GM12878 (cell line): ENCODE results near the gene GINS2. TPM values are rescaled to one million over a fixed set of nuclear protein-coding genes. Genes with fewer than 3 reads are reported as not detected.

ENCODE experiments used
- ATAC-seq: fragments of 200-7000 bp; cut with Tn5 transposase; 3 replicates; pipeline ENCODE4 v1.9.1; 2020; ENCODE audit warnings: mild to moderate bottlenecking, moderate library complexity
- BruUV-seq: library from RNA; stranded (reverse); fragments of 400-500 nt; replicated peaks from 2 replicates; lab custom pipeline; 2021; lab: Mats Ljungman, UMichigan
- CTCF ChIA-PET: fragments of 300-600 bp; sonication (Branson Sonifier 250); formaldehyde crosslinking; extraction: SDS; loops from one replicate; lab custom pipeline; 2021; ENCODE audit warnings: inconsistent platforms; lab: Yijun Ruan, JAX
- POLR2A ChIA-PET: fragments of 350-600 bp; formaldehyde crosslinking; extraction: SDS; loops from one replicate; lab custom pipeline; 2021; ENCODE audit warnings: inconsistent platforms; lab: Charles Lee
- RAD21 ChIA-PET: fragments of 300-600 bp; sonication (Branson Sonifier 250); formaldehyde crosslinking; loops from one replicate; lab custom pipeline; 2023; ENCODE audit warnings: antibody characterized with exemption; ENCODE audit not compliant: unreplicated experiment; lab: Charles Lee
- SMC1A ChIA-PET: fragments of 300-600 bp; sonication (Branson Sonifier 250); formaldehyde crosslinking; loops from one replicate; lab custom pipeline; 2023; ENCODE audit not compliant: unreplicated experiment, uncharacterized antibody; lab: Charles Lee
- DNase-seq: peaks from one replicate; pipeline ENCODE4 v3.0.0-alpha.2; 2011; ENCODE audit warnings: low read depth, low spot score
- FAIRE-seq: peaks from 3 replicates; lab custom pipeline; 2011; peaks lifted over from hg19 to GRCh38; lab: Jason Lieb, UNC
- H2AFZ ChIP-seq: 2 replicates; pipeline ENCODE4 v1.6.0; 2011; ENCODE audit warnings: low read depth, low read length, control low read depth; ENCODE audit not compliant: control insufficient read depth
- H3K27ac ChIP-seq: 2 replicates; pipeline ENCODE4 v1.5.1; 2011; ENCODE audit warnings: control low read depth; ENCODE audit not compliant: control insufficient read depth, insufficient read depth
- H3K27me3 ChIP-seq, 2 experiments: replicated peaks in 1 of 2; 2 replicates each; pipeline versions ENCODE4 v1.6.0 to v1.6.1; 2011; ENCODE audit warnings: low read length in 1 of 2; ENCODE audit not compliant: control insufficient read depth in 2 of 2, insufficient read depth in 2 of 2
- H3K36me3 ChIP-seq, 2 experiments: 2 replicates each; pipeline ENCODE4 v1.5.1; 2011; ENCODE audit warnings: low read length in 1 of 2; ENCODE audit not compliant: control insufficient read depth in 2 of 2, insufficient read depth in 2 of 2
- H3K4me1 ChIP-seq: 2 replicates; pipeline ENCODE4 v1.6.1; 2011; ENCODE audit warnings: mild to moderate bottlenecking, low read length, moderate library complexity, mixed read lengths; ENCODE audit not compliant: control insufficient read depth, insufficient read depth
- H3K4me2 ChIP-seq: 2 replicates; pipeline ENCODE4 v1.6.0; 2011; ENCODE audit warnings: control low read depth; ENCODE audit not compliant: control insufficient read depth, insufficient read depth
- H3K4me3 ChIP-seq: fragments of 200-600 bp; sonication (generic); 2 replicates; pipeline ENCODE4 v1.5.1; 2016
- H3K79me2 ChIP-seq: 2 replicates; pipeline ENCODE4 v1.6.0; 2011; ENCODE audit warnings: low read length; ENCODE audit not compliant: control insufficient read depth, insufficient read depth
- H3K9ac ChIP-seq: 2 replicates; pipeline ENCODE4 v1.8.0; 2011; ENCODE audit warnings: low read length, control low read depth, mixed read lengths; ENCODE audit not compliant: control insufficient read depth, insufficient read depth
- H3K9me3 ChIP-seq: replicated peaks from 3 replicates; pipeline ENCODE4 v1.5.1; 2011; ENCODE audit warnings: mild to moderate bottlenecking, low read length; ENCODE audit not compliant: control insufficient read depth, insufficient read depth
- H4K20me1 ChIP-seq: 2 replicates; pipeline ENCODE4 v1.6.0; 2011; ENCODE audit not compliant: control insufficient read depth, insufficient read depth
- BACH1 ChIP-seq: fragments of 450-650 bp; IDR thresholded peaks from 2 replicates; pipeline ENCODE4 v1.6.1; 2017; ENCODE audit warnings: mild to moderate bottlenecking, borderline replicate concordance
- BHLHE40 ChIP-seq, 2 experiments: fragments of 450-650 bp in 1 of 2; IDR thresholded peaks; 2 replicates each; pipeline ENCODE4 v1.6.1; 2011 to 2017; ENCODE audit warnings: low read depth in 2 of 2, borderline replicate concordance in 1 of 2, improper control_type of control experiment in 1 of 2, low read length in 1 of 2, mild to moderate bottlenecking in 1 of 2
- CBX3 ChIP-seq: fragments of 200-600 bp; sonication (generic); IDR thresholded peaks from 2 replicates; pipeline ENCODE4 v1.6.1; 2016; ENCODE audit warnings: low read depth, borderline replicate concordance
- CHD1 ChIP-seq: IDR thresholded peaks from 2 replicates; pipeline ENCODE4 v1.6.1; 2012; ENCODE audit warnings: low read depth, low read length, improper control_type of control experiment
- GABPA ChIP-seq: IDR thresholded peaks from 2 replicates; pipeline ENCODE4 v1.6.1; 2014; ENCODE audit warnings: antibody characterized with exemption, low read depth, mild to moderate bottlenecking, inconsistent platforms
- MYB ChIP-seq: fragments of 150-350 bp; IDR thresholded peaks from 2 replicates; pipeline ENCODE4 v1.6.1; 2014; ENCODE audit warnings: mild to moderate bottlenecking, low read depth, low read length, borderline replicate concordance
- NR2C1 ChIP-seq: fragments of 450-650 bp; IDR thresholded peaks from 2 replicates; pipeline ENCODE4 v1.6.1; 2017; ENCODE audit warnings: antibody characterized with exemption, mild to moderate bottlenecking, moderate library complexity
- NRF1 ChIP-seq: conservative IDR thresholded peaks from 2 replicates; pipeline ENCODE4 v1.6.1; 2011; ENCODE audit warnings: mild to moderate bottlenecking, low read depth, low read length, improper control_type of control experiment
- POLR2A ChIP-seq: IDR thresholded peaks from 2 replicates; pipeline ENCODE4 v1.6.1; 2011; ENCODE audit warnings: low read depth, mild to moderate bottlenecking, low read length
- SMAD5 ChIP-seq: IDR thresholded peaks from 2 replicates; pipeline ENCODE4 v1.6.1; 2016; ENCODE audit warnings: antibody characterized with exemption, low read depth
- TCF3 ChIP-seq: IDR thresholded peaks from 2 replicates; pipeline ENCODE4 v1.6.1; 2012; ENCODE audit warnings: low read depth, mild to moderate bottlenecking, low read length, borderline replicate concordance; ENCODE audit not compliant: insufficient read depth
- ZBED1 ChIP-seq: IDR thresholded peaks from 2 replicates; pipeline ENCODE4 v1.6.1; 2016; ENCODE audit warnings: borderline replicate concordance
- ZNF207 ChIP-seq: fragments of 450-650 bp; IDR thresholded peaks from 2 replicates; pipeline ENCODE4 v1.6.1; 2014; ENCODE audit warnings: antibody characterized with exemption, mild to moderate bottlenecking, borderline replicate concordance
- ZNF217 ChIP-seq: fragments of 450-650 bp; IDR thresholded peaks from 2 replicates; pipeline ENCODE4 v1.6.1; 2017; ENCODE audit warnings: antibody characterized with exemption, mild to moderate bottlenecking
- ZZZ3 ChIP-seq: IDR thresholded peaks from 2 replicates; pipeline ENCODE4 v1.6.1; 2011; ENCODE audit warnings: low read depth; ENCODE audit not compliant: control insufficient read depth, insufficient read length
- WGBS: methylation state at CpG from one replicate; pipeline ENCODE4 v1.1.6; 2016; ENCODE audit warnings: low lambda C conversion rate; ENCODE audit not compliant: insufficient replicate concordance, insufficient coverage; ENCODE audit errors: missing lambda C conversion rate; 5-methylcytosine and 5-hydroxymethylcytosine counted together
- in situ Hi-C: fragments of 300-500 bp; cut with MboI; formaldehyde crosslinking; loops from 9 replicates; pipeline ENCODE4 v1.14.3; 2018; ENCODE audit warnings: mixed read lengths
- intact Hi-C: fragments of 100-400 bp; cut with micrococcal nuclease; formaldehyde crosslinking; loops from one replicate; pipeline ENCODE4 v1.14.2; 2022; ENCODE audit not compliant: unreplicated experiment
- polyA plus RNA-seq, 11 experiments: library from polyadenylated mRNA; depleted of rRNA in 4 of 11; unstranded in 6 of 11; stranded (reverse) in 5 of 11; fragments of >200 nt; fragmentation: Nextera tagmentation in 4 of 11; fragmentation: Illumina TruSeq in 1 of 11; extraction: Ambion mirVana in 4 of 11; extraction: Trizol in 1 of 11; gene quantifications; 1 replicate in 1 of 11; 2 replicates in 10 of 11; pipeline versions ENCODE4 v1.2.1 to v1.2.3, GENCODE V29; 2011 to 2016; ENCODE audit warnings: inconsistent platforms in 2 of 11, missing spikeins in 2 of 11, low read depth in 1 of 11
- total RNA-seq, 4 experiments: library from RNA; depleted of rRNA in 3 of 4; stranded (reverse); fragments of >200 nt in 3 of 4; fragmentation: Illumina TruSeq in 1 of 4; extraction: Trizol in 1 of 4; gene quantifications; 2 replicates each; pipeline versions ENCODE4 v1.2.1 to v1.2.3, GENCODE V29; 2013 to 2021
- TF ChIP-seq, protein P1 (sequence below): IDR thresholded peaks from 2 replicates; pipeline ENCODE4 v1.6.1; 2011; ENCODE audit warnings: borderline replicate concordance, low read depth, mild to moderate bottlenecking, moderate library complexity, mixed read lengths, low read length; ENCODE audit not compliant: insufficient read depth; ENCODE audit errors: extremely low read length
- TF ChIP-seq, protein P2 (sequence below): fragments of 450-650 bp; IDR thresholded peaks from 2 replicates; pipeline ENCODE4 v1.6.1; 2016; ENCODE audit warnings: mild to moderate bottlenecking, moderate library complexity, borderline replicate concordance

The GINS2 gene
- total and polyA plus RNA-seq, 10 of the 15 experiments (the other 5 are each of a cell fraction or from before 2014, with no cell fraction given) = 42.7 to 90.8 (median 57.0) TPM

DNA sequence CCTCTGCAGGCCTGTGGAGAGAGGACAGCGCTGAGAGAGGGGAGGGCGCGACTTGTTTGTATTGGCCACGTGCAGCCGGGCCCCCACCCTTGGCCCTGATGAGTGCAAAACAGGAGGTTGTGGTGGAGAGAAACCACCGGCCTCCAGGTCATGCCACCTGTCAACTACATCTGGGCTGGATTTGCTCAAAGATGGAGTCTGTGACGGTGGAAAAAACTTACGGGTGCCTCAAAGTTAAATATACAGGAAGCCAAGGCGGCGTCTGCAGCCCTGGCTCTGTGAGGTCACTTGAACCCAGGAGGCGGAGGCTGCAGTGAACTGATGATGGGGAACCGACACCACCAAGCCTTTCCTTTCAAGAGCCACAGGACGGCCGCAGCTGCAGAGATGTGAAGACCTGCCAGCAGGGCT lies 46.5 kb upstream of the GINS2 start (continued):
- TF ChIP-seq, protein P1, sequence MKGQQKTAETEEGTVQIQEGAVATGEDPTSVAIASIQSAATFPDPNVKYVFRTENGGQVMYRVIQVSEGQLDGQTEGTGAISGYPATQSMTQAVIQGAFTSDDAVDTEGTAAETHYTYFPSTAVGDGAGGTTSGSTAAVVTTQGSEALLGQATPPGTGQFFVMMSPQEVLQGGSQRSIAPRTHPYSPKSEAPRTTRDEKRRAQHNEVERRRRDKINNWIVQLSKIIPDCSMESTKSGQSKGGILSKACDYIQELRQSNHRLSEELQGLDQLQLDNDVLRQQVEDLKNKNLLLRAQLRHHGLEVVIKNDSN = peak; percentile 59
- TF ChIP-seq MYB (no peak), POLR2A (no peak), ZZZ3 (no peak), SMAD5 (no peak)
- TF ChIP-seq, protein P2, sequence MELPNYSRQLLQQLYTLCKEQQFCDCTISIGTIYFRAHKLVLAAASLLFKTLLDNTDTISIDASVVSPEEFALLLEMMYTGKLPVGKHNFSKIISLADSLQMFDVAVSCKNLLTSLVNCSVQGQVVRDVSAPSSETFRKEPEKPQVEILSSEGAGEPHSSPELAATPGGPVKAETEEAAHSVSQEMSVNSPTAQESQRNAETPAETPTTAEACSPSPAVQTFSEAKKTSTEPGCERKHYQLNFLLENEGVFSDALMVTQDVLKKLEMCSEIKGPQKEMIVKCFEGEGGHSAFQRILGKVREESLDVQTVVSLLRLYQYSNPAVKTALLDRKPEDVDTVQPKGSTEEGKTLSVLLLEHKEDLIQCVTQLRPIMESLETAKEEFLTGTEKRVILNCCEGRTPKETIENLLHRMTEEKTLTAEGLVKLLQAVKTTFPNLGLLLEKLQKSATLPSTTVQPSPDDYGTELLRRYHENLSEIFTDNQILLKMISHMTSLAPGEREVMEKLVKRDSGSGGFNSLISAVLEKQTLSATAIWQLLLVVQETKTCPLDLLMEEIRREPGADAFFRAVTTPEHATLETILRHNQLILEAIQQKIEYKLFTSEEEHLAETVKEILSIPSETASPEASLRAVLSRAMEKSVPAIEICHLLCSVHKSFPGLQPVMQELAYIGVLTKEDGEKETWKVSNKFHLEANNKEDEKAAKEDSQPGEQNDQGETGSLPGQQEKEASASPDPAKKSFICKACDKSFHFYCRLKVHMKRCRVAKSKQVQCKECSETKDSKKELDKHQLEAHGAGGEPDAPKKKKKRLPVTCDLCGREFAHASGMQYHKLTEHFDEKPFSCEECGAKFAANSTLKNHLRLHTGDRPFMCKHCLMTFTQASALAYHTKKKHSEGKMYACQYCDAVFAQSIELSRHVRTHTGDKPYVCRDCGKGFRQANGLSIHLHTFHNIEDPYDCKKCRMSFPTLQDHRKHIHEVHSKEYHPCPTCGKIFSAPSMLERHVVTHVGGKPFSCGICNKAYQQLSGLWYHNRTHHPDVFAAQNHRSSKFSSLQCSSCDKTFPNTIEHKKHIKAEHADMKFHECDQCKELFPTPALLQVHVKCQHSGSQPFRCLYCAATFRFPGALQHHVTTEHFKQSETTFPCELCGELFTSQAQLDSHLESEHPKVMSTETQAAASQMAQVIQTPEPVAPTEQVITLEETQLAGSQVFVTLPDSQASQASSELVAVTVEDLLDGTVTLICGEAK = no peak

DNA sequence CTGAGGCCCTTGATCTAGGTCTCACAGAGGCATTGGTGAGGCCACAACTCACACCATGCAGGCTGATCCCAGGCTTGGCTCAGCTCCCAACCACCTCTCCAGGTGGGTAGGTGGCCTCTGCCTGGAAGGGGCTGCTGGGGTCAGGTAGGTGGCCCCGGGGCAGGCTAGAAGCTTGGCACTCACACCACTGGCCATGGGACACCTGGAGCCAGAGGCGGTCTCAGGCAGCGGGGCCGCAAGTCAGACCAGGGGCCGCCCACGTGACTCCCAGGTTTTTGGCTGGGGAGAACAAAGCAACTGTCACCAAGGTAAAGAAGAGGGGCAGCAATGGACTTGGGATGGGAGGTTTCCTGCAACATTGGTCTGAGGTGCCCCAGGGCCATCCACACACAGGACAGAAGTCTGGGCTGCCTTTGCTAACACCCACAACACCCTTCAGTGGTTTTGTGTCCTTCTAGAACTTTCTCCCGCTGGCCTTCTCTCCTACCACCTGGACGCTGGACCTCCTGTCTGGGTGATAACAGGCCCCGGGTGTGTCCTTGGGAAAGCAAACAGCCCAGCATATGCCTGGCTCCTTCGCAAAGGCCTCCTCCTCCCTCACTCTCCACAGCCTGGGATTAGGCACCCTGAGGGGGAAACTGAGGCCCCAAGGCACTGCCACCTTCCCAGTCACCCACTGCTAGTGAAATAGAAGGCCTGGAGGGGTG lies 45.7 kb upstream of the GINS2 start:
- no peak overlapping the region for H3K9ac ChIP-seq
- H3K9me3 ChIP-seq = no peaks in the 10 kb centered on the region; the same call in 2 of the 3 replicates
- H3K4me2 ChIP-seq = no peak overlapping the region
- no peak overlapping the region for H2AFZ ChIP-seq
- in situ Hi-C loops (no loop called here), intact Hi-C loops (loop anchor here (2.0 kb wide), 1 partner anchor 22 kb away; no protein-coding TSS in a partner anchor)
- ChIA-PET RAD21 (no interaction called here), CTCF (no interaction called here), SMC1A (no interaction called here), POLR2A (no interaction called here)
- no peak for DNase-seq
- no peak for ATAC-seq
- no peak for FAIRE-seq
- H3K4me1 ChIP-seq = peaks cover 15% of the 10 kb centered on the region
- WGBS = 85% methylated on average over 10 of the region's 10 CpGs
- no peaks in the 10 kb centered on the region for H3K36me3 ChIP-seq
- H3K27me3 ChIP-seq = no peaks in the 10 kb centered on the region
- TF ChIP-seq CHD1 (no peak), ZBED1 (no peak), CBX3 (no peak), POLR2A (no peak), SMAD5 (no peak), ZNF217 (no peak), ZNF207 (no peak), GABPA (no peak), NRF1 (no peak), BHLHE40 (IDR thresholded peaks at IDR 0.05; ENCODE audit: borderline replicate concordance in 1 of 2, low read depth in 2 of 2, low read length in 1 of 2) (no peak), TCF3 (no peak), NR2C1 (no peak), BACH1 (no peak)
- H3K27ac ChIP-seq = no peak overlapping the region
- H4K20me1 ChIP-seq = no peaks in the 10 kb centered on the region; the same call in 1 of the 2 replicates
- no TSS peak for BruUV-seq
- H3K4me3 ChIP-seq = no peak overlapping the region
- no peaks in the 10 kb centered on the region for H3K79me2 ChIP-seq
